Adipocyte (in vitro differentiated cells): ENCODE data around the gene IFT81.
"Not testable (repeated sequence)": the region's sequence is repeated elsewhere in the genome, so short reads cannot be mapped to it uniquely, and the experiment has no call there.

Experiments
- DNase-seq: peaks from one replicate; pipeline ENCODE4 v3.0.0-alpha.2; 2015; ENCODE audit warnings: low read depth
- H3K27me3 ChIP-seq: replicated peaks from 2 replicates; pipeline ENCODE4 v1.7.0; 2013; ENCODE audit warnings: mild to moderate bottlenecking, low read length, moderate library complexity; ENCODE audit not compliant: control insufficient read depth, insufficient read depth
- H3K36me3 ChIP-seq: 2 replicates; pipeline ENCODE4 v1.7.0; 2013; ENCODE audit warnings: low read length, mild to moderate bottlenecking, moderate library complexity; ENCODE audit not compliant: control insufficient read depth, insufficient read depth, severe bottlenecking
- H3K4me1 ChIP-seq: 2 replicates; pipeline ENCODE4 v1.7.0; 2013; ENCODE audit warnings: mild to moderate bottlenecking, low read length, moderate library complexity; ENCODE audit not compliant: control insufficient read depth, insufficient read depth
- H3K4me3 ChIP-seq: 2 replicates; pipeline ENCODE4 v1.7.0; 2013; ENCODE audit warnings: mild to moderate bottlenecking, low read length, moderate library complexity
- H3K9ac ChIP-seq: 2 replicates; pipeline ENCODE4 v1.7.0; 2013; ENCODE audit warnings: mild to moderate bottlenecking, low read length, moderate library complexity
- H3K9me3 ChIP-seq: 2 replicates; pipeline ENCODE4 v1.7.0; 2013; ENCODE audit warnings: mild to moderate bottlenecking, low read length, moderate library complexity; ENCODE audit not compliant: control insufficient read depth

The IFT81 gene

DNA sequence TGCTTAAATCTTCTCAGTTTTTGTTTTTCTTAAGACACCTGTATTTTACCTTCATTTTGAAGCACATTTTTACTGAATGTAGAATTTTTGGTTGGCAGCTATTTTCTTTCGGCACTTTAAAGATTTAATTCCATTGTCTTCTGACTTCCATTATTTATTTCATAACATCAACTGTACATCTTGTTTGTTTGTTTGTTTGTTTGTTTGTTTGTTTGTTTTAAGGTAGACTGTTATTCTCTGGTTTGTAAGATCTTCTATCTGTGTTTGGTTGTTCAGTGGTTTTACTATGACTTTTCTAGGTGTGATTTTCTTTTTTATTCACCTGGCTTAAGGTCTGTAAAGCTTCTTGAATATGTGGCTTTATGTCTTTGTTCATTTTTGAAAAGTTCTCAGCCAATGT, 61.9 kb downstream of the IFT81 start:
- Histone ChIP-seq H3K27me3 (no peaks in the 10 kb centered on the region), H3K4me1 (peaks cover 4% of the 10 kb centered on the region), H3K9me3 (peaks cover 18% of the 10 kb centered on the region), H3K4me3 (peak overlapping the region; percentile 40), H3K9ac (no peak overlapping the region), H3K36me3 (peaks cover 5% of the 10 kb centered on the region)
- no peak for DNase-seq

DNA sequence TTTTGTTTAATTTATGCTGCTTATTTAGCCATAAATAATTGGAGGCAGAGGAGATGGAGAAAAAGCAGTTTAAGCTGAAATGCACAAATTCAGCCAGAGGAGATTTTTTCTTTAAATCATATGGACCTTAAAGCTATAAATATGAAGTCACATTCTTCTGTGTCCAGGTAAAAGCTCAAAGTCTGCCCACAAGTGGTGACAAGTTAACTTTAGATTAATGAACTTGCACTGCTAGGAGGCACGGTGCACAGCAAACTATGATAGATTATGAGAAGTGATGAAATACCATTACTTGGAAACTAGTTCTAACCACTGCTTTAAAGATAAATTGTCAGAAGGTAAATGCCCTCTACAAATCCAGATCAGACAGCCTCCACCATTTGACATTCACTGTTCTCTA, 69.0 kb downstream of the IFT81 start:
- Histone ChIP-seq H3K4me1 (peaks cover 13% of the 10 kb centered on the region), H3K9me3 (no peaks in the 10 kb centered on the region), H3K36me3 (peaks cover 15% of the 10 kb centered on the region), H3K4me3 (no peak overlapping the region), H3K27me3 (no peaks in the 10 kb centered on the region), H3K9ac (no peak overlapping the region)
- no peak for DNase-seq

DNA sequence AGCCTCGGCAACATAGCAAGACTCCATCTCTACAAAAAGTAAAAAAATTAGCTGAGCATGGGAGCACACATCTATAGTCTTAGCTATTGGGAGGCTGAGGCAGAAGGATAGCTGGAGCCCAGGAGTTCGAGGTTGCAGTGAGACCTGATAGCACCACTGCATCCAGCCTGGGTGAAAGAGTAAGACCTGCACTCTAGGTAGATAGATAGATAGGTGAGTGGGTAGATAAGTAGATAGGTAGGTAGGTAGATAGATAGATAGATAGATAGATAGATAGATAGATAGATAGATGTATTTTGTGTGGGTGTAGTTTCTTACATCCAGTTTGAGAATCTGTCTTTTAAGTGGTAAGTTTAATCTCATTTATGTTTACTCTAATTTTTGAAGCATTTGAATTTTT, 72.8 kb downstream of the IFT81 start:
- H3K9me3 ChIP-seq = no peaks in the 10 kb centered on the region
- no peak for DNase-seq
- H3K4me3 ChIP-seq = no peak overlapping the region
- H3K27me3 ChIP-seq = no peaks in the 10 kb centered on the region
- H3K9ac ChIP-seq = no peak overlapping the region
- H3K36me3 ChIP-seq = peaks cover 14% of the 10 kb centered on the region
- peaks cover 23% of the 10 kb centered on the region for H3K4me1 ChIP-seq

DNA sequence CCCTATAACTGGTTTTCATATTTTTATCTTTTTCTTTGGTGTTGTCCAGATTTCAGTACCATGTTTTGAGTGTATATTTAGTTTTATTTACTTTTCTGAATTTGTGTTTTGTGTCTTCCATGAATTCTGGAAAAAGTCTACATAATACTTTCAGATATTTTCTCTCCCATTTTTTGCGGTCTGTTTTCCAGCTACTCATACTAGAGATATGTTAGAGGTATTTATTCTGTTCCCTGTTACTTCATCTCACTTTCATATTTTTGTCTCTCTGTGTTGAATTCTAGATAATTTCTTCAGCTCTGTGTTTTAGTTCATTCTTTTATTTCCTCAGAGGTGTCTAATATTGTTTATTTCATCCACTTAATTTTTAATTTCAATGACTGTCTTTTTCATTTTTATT, 74.2 kb downstream of the IFT81 start:
- Histone ChIP-seq H3K36me3 (peaks cover 6% of the 10 kb centered on the region), H3K4me3 (no peak overlapping the region), H3K4me1 (peaks cover 23% of the 10 kb centered on the region), H3K27me3 (no peaks in the 10 kb centered on the region), H3K9me3 (no peaks in the 10 kb centered on the region), H3K9ac (no peak overlapping the region)
- peak; percentile 42 for DNase-seq

DNA sequence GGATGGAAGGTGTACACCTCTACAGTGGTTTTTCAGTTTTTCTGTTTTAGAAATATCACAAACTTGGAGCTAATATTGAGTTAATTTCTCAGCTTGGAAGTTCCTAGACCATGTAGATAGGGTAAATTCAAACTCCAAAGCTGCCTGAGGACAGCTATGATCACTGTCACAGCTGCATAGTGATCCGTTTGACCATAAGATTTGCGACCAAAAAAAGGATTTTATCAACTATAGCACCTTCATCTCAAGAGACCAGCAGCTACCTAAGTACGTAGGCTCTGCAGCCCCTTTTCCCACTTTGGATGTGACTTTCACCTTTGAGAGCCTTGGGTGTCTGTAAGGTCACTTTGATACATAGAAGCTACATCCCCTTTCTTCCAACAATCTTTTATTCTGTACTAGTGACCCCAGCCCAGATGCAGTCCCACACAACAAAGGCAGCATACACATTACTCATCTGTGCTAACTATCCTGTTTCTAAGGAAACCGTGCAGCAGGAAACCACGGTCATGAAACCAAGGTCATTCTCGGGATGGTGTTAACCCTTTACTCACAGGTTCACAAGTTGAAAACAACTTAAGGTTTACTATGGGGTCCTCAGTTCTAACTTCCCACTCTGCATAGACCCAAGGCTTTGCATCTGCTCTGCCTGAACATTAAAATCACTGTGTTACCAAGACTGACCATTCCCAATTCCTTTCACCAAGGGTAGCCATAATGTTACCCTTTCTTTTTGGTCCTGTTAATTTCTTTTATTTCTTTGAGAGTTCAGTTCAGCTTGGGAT, 75.4 kb downstream of the IFT81 start:
- Histone ChIP-seq H3K4me3 (no peak overlapping the region), H3K9me3 (no peaks in the 10 kb centered on the region), H3K27me3 (no peaks in the 10 kb centered on the region), H3K36me3 (peaks cover 12% of the 10 kb centered on the region), H3K9ac (no peak overlapping the region), H3K4me1 (peaks cover 23% of the 10 kb centered on the region)
- DNase-seq = peak; percentile 55

DNA sequence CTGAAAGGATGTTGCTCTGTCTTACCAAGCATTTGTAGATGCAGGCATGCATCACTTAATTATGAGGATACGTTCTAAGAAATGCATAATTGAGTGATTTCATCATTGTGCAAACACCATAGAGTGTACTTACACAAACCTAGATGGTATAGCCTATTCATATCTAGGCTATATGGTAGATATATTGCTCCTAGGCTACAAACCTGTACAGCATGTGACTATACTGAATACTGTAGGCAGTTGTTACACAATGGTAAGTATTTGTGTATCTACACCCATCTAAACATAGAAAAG, 75.9 kb downstream of the IFT81 start:
- H3K36me3 ChIP-seq = peaks cover 18% of the 10 kb centered on the region
- no peaks in the 10 kb centered on the region for H3K9me3 ChIP-seq
- no peak overlapping the region for H3K9ac ChIP-seq
- H3K4me1 ChIP-seq = peaks cover 22% of the 10 kb centered on the region
- H3K4me3 ChIP-seq = no peak overlapping the region
- DNase-seq = no peak
- no peaks in the 10 kb centered on the region for H3K27me3 ChIP-seq

DNA sequence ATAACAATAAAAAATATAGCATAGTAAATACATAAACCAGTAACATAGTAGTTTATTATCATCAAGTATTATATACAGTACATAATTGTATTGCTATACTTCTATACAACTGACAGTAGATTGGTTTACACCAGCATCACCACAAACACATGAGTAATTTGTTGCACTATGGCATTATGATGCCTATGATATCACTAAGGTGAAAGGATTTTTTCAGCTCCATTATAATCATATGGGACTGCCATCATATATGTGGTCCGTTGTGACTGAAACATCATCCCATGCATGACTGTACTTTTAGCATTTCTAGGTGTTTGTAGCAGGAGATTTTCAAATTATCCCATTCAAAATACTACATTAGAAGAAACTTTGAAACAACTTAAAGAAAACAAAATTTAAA, 77.8 kb downstream of the IFT81 start:
- Histone ChIP-seq H3K27me3 (no peaks in the 10 kb centered on the region), H3K9ac (no peak overlapping the region), H3K9me3 (no peaks in the 10 kb centered on the region), H3K4me3 (no peak overlapping the region), H3K36me3 (peaks cover 30% of the 10 kb centered on the region), H3K4me1 (peaks cover 10% of the 10 kb centered on the region)
- no peak for DNase-seq

DNA sequence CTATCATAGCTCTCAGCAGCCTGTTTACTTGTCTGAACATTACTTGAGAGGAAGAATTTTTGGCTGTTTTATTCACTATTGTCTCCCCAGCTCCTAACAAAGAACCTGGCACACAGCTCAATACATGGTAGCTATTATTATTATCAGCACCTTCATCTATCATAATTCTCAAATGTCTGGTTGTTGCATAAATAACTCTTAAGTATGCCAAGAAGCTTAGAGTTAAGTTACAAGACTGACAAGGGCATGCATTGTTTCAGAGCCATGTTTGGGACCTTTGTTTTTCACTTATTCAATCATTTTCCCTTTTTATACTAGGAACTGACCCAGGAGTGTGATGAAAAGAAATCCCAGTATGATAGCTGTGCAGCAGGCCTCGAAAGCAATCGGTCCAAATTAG, 79.4 kb downstream of the IFT81 start:
- H3K9ac ChIP-seq = no peak overlapping the region
- H3K4me1 ChIP-seq = peaks cover 10% of the 10 kb centered on the region
- H3K9me3 ChIP-seq = no peaks in the 10 kb centered on the region
- peaks cover 30% of the 10 kb centered on the region for H3K36me3 ChIP-seq
- H3K27me3 ChIP-seq = no peaks in the 10 kb centered on the region
- DNase-seq = no peak
- H3K4me3 ChIP-seq = no peak overlapping the region

DNA sequence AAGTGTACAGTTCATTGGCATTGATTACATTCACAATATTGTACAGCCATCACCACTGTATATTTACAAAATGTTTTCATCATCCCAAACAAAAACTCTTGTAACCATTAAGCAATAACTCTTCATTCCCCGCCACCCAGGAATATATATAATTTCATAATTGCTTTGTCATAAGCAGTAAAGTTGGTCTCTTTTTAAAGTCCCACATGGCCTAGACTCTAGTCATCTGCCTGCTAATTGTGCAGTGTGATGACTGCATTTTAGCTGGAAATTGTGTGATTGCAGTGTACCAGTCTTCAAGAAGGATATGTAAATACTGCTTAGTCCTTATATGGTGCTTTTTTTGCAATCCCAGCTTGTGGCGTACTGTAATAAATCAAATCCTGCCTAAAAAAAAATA, 81.8 kb downstream of the IFT81 start:
- no peak for DNase-seq
- Histone ChIP-seq H3K36me3 (peaks cover 30% of the 10 kb centered on the region), H3K9ac (no peak overlapping the region), H3K4me1 (no peaks in the 10 kb centered on the region), H3K9me3 (no peaks in the 10 kb centered on the region), H3K27me3 (no peaks in the 10 kb centered on the region), H3K4me3 (no peak overlapping the region)

DNA sequence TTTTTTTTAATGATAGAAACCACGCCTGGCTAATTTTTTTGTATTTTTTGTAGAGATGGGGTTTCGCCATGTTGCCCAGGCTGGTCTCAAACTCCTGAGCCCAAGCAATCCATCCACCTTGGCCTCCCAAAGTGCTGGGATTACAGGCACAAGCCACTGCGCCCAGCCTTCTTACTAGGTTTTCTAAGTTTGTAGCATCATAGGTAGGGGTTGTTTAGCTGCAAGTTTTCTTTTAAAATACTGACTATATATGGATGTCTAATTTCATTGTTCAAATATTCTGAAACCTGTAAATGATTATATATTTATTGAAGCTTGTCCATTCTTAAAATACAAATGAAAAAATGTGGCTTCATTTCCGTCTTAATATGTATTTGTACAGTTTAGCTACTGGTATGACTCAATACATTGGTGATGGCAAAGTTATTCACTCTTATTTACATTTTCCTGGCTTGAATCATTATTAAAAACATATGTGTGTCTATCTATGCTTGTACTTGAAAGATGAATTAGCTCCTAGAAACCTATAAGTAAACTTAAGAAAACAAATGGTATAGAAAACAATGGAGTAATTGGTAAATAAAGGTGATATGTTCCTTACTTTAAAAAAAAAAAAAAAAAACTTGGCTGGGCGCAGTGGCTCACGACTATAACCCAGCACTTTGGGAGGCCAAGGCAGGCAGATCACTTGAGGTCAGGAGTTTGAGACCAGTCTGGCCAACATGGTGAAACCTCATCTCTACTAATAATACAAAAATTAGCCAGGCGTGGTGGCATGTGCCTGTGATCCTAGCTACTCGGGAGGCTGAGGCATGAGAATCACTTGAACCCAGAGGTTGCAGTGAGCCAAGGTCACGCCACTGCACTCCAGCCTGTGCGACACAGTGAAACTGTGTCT, 87.7 kb downstream of the IFT81 start:
- not testable (repeated sequence) for H3K9me3 ChIP-seq, H3K27me3 ChIP-seq, H3K36me3 ChIP-seq, H3K9ac ChIP-seq, H3K4me1 ChIP-seq, H3K4me3 ChIP-seq
- peak; percentile 85 for DNase-seq

DNA sequence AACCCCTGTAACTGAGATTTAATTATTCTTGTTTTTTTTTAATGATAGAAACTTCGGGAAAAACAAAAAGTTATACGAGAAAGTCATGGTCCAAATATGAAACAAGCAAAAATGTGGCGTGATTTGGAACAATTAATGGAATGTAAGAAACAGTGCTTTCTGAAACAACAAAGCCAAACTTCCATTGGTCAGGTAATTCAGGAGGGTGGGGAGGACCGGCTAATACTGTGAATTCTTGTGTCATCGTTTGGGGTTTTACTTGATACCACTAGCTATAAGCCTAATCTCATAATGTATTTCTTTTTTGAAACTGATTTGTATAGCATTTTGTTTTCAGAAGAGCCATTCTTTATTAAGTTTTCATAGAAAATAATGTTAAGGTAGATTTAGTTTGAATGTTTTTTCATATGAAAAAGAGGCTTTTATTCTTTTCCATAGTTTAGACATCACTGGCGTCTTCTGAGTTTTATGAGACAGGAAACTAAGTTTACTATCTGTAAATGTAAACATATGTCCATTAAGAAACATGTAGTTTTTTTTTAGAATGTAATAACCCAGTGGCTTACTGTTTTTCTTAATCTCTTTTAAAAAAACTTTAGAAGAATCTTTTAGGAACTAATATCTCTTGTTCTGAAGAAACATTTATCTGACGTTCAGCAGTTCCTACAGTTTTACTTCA, 94.0 kb downstream of the IFT81 start:
- no peaks in the 10 kb centered on the region for H3K27me3 ChIP-seq
- no peak for DNase-seq
- H3K4me1 ChIP-seq = peaks cover 17% of the 10 kb centered on the region
- no peak overlapping the region for H3K9ac ChIP-seq
- H3K36me3 ChIP-seq = peaks cover 8% of the 10 kb centered on the region
- no peak overlapping the region for H3K4me3 ChIP-seq
- H3K9me3 ChIP-seq = peaks cover 2% of the 10 kb centered on the region
